Sciatic nerve (tissue), 2 donors: ENCODE data around the gene C7orf57. TPM values are rescaled to one million over a fixed set of nuclear protein-coding genes. Genes with fewer than 3 reads are reported as not detected.
"Not testable (repeated sequence)": the region's sequence is repeated elsewhere in the genome, so short reads cannot be mapped to it uniquely, and the experiment has no call there.

Experiments used
- ATAC-seq: fragments of 200-7000 bp; cut with Tn5 transposase; one replicate; pipeline ENCODE4 v1.9.1; 2020; ENCODE audit warnings: mild to moderate bottlenecking, moderate library complexity
- DNase-seq: peaks from one replicate; pipeline ENCODE4 v3.0.0-alpha.2; 2020; ENCODE audit warnings: low spot score
- intact Hi-C: fragments of 100-400 bp; cut with DNase I; formaldehyde crosslinking; loops from one replicate; pipeline ENCODE4 v1.14.2; 2022
- total RNA-seq: library from RNA; stranded (reverse); fragmentation: NEBNext Ultra II Directional; extraction: Animal tissue kit (Norgen Biotek cat#: 25700); gene quantifications from one replicate; pipeline ENCODE4 v1.2.1, GENCODE V29; 2021
- donor health status: DM: no; HTN: no; CAD: no.
- donor health status: DM: no; HTN: no; CAD: no.

C7orf57 gene
- total RNA-seq: not detected

GRCh38 chr7:48035301-48035966, at the start of gene C7orf57:
TSS of gene C7orf57 (plus strand) at chr7:48035543. CDS start at chr7:48036309, 766 bp downstream.
- DNase-seq: peak; percentile 92

DNA sequence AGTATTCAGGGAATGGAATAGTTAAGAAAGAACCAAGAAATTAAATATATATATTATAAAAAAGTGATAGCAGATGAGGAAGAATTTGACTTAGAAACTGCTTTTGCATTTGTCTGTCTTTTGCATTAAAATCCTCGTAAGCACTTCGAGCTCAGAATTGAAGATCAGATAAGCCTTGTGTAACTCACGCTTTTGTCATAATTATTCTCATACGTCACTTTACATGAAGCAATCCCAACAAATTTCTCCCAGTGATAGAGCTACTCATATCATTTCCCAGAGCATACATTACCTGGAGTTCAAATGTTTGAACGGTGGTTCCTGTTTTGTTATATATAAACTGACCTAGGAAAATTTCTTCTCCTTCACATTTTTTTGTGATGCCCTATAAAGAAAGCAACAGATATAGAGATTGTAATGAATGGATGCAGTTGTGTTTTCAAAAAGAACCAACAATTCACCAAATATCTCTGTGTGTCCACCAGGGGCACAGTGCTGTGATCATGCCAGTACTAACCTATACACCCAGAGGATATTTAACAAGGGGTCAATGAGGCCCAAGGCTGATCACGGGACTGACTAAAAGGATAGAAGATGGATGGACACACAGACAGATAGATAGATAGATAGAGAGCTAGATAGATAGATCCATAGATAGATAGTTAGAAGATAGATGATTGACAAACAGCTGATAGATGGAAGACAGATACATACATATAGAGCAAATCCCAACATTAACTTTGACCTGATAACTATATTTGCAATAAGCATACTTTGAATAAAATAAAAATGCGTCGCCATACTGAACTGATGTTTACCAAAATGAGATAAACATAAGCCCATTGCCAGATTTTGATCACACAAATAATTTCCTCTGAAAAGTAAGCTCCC, 46.6 kb upstream of the C7orf57 start:
- DNase-seq: no peak
- intact Hi-C loops: no loop called here

More at GRCh38 chr7:48035301-48035966, at the start of gene C7orf57:
- ATAC-seq: peak; percentile 99
- intact Hi-C loops: no loop called here

DNA sequence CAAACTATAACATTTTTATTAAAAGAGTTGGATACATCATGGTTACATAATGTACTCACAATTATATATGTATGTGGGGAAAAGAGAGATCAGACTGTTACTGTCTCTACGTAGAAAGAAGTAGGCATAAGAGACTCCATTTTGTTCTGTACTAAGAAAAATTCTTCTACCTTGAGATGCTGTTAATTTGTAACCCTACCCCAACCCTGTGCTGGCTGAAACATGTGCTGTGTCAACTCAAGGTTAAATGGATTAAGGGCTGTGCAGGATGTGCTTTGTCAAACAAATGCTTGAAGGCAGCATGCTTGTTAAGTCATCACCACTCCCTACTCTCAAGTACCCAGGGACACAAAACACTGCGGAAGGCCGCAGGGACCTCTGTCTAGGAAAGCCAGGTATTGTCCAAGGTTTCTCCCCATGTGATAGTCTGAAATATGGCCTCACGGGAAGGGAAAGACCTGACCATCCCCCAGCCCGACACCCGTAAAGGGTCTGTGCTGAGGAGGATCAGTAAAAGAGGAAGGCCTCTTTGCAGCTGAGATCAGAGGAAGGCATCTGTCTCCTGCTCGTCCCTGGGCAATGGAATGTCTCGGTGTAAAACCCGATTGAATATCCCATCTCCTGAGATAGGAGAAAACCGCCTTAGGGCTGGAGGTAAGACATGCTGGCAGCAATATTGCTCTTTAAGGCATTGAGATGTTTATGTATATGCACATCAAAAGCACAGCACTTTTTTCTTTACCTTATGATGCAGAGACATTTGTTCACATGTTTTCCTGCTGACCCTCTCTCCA, 45.5 kb upstream of the C7orf57 start:
- not testable (repeated sequence) for ATAC-seq, DNase-seq
- intact Hi-C loops: loop anchor here (5.0 kb wide), 1 partner anchor 122 kb away; no protein-coding TSS in a partner anchor

More for the DNA sequence above, 46.6 kb upstream of the C7orf57 start:
- ATAC-seq: no peak

GRCh38 chr7:47990592-47990991, 44.8 kb upstream of the C7orf57 start:
- intact Hi-C loops: loop anchor here (5.0 kb wide), 1 partner anchor 122 kb away; no protein-coding TSS in a partner anchor
- ATAC-seq (no peak), DNase-seq (no peak)

DNA sequence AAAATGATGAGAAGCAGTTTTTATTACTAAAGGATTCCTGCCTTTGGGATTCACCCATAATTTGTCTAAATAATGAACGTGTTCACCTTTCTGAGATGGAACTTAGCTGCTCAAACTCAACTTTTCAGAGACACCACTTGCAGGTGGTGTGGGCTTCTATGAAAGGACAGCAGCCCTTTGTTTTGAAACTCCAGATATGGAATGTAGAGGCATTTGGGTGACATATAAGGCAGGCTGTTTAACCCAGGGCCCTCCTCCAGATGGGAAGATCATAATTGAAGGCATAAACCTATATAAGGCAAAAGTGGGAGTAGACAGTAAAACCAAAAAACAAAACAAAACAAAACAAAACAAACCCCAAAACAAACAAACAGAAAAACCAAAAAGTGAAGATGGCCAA, 44.1 kb upstream of the C7orf57 start:
- DNase-seq (no peak), ATAC-seq (no peak)
- intact Hi-C loops: loop anchor here (5.0 kb wide), 1 partner anchor 121 kb away; no protein-coding TSS in a partner anchor

- intact Hi-C loops: loop anchor here (5.0 kb wide), 1 partner anchor 120 kb away; no protein-coding TSS in a partner anchor
- DNase-seq (peak; percentile 90), ATAC-seq (peak; percentile 99)
These were observed 43.5 kb upstream of the C7orf57 start for GRCh38 chr7:47991741-47992311.

DNA sequence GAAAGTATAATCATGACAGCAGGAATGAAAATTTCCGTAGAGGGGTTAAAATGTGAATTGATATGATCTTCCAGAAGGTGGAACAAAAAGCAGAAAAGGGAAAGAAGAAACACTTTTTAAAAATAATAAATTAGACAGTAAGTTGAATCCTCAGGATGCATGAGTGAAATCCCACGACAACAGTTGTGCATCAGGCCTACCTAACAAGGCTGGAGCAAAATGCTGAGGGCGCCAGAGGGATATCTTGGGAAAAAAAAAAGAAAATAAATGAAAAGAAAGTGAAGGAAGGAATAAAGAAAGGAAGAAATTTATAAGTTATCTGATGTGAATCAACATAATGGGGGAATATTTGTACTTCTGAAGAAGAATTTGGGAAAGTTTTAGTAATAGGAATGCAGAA, 42.9 kb upstream of the C7orf57 start:
- intact Hi-C loops: loop anchor here (5.0 kb wide), 1 partner anchor 120 kb away; no protein-coding TSS in a partner anchor
- ATAC-seq (no peak), DNase-seq (no peak)

DNA sequence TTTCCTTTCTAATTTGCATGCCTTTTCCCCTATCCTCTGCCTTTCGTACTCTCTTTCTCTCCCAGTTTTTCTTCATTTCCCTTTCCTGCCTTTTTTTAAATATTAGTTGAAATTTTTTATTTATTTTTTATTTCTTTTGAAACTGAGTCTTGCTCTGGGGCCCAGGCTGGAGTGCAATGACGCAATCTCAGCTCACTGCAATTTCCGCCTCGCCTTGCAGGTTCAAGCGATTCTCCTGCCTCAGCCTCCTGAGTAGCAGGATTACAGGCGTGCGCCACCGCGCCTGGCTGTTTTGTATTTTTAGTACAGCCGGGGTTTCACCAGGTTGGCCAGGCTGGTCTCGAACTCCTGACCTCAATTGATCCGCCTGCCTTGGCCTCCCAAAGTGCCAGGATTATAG, 35.9 kb upstream of the C7orf57 start:
- ATAC-seq: no peak
- intact Hi-C loops: no loop called here
- no peak for DNase-seq

DNA sequence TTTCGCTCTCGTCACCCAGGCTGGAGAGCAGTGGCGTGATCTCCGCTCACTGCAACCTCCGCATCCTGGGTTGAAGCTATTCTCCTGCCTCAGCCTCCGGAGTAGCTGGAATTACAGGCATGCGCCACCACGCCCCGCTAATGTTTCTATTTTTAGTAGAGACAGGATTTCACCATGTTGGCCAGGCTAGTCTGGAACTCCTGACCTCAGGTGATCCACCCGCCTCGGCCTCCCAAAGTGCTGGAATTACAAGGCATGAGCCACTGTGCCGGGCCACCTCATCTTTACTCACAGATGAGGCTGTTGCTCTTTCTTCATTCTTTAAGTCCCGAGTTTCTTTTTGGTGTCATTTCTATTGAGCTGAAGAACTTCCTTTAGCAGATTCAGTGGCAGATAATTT, 35.2 kb upstream of the C7orf57 start:
- intact Hi-C loops, DNase-seq, ATAC-seq: not testable (repeated sequence)

DNA sequence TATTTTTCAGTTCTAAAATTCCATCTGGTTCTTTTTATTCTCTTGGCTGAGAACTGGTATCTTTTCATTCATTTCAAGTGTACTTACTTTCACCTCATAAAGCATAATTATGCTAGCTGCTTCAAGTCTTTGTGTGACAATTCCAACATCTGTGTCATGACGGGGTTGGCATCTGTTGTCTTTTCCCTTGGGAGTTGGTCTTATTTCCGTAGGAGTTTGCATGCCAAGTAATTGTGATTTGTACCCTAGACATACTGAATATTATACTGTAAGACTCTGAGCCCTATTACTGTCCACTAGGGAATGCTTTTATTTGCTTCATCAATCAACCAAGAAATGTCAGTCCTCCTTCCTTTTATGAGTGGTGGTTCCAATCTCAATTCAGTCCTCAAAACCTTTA, 31.3 kb upstream of the C7orf57 start:
- no peak for DNase-seq

GRCh38 chr7:48004638-48005037, 30.7 kb upstream of the C7orf57 start:
- ATAC-seq (no peak), DNase-seq (no peak)
- intact Hi-C loops: no loop called here

More for the DNA sequence above, 31.3 kb upstream of the C7orf57 start:
- intact Hi-C loops: no loop called here
- no peak for ATAC-seq

DNA sequence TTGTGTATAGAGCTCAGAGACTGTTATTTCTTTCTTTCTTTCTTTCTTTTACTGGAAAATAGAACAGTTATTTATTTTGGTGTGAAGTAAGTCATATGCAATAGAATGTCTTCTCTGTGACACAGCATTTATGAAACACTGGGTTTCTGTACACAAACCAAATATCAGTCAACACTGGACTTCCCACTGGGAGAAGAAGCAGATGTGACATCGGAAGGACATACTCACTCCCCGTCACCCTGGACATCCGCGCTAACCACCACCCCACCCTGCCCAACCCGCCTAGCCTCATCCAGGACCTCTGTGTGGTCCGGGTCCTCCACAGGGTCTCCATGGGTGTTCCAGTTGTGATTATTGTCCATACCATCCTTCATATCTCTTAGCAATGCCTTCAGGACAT, 28.5 kb upstream of the C7orf57 start:
- intact Hi-C loops: no loop called here
- no peak for ATAC-seq

DNA sequence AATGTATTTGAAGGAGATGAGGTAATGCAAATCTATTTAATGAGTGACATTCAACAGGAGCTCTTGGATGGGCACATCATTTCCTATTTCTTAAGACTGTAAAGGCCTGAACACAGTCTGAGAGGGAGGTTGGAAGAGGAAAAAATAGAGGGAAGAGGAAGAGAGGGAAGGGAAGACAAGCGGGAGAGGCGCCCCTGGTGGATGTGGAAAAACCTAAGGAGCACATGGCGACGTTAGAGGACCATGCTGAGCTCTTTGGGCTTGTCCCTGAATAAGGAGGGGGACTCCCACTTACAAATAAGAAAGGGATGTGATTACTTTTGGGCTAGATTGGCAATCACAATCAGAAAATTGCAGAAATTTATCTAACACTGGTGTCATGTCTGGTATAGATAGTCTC, 26.1 kb upstream of the C7orf57 start:
- ATAC-seq (no peak), DNase-seq (no peak)
- intact Hi-C loops: no loop called here

More for the DNA sequence above, 28.5 kb upstream of the C7orf57 start:
- no peak for DNase-seq

GRCh38 chr7:48009954-48010353, 25.4 kb upstream of the C7orf57 start:
- no peak for ATAC-seq
- intact Hi-C loops: loop anchor here (5.0 kb wide), 1 partner anchor 722 kb away; no protein-coding TSS in a partner anchor
- DNase-seq: no peak

DNA sequence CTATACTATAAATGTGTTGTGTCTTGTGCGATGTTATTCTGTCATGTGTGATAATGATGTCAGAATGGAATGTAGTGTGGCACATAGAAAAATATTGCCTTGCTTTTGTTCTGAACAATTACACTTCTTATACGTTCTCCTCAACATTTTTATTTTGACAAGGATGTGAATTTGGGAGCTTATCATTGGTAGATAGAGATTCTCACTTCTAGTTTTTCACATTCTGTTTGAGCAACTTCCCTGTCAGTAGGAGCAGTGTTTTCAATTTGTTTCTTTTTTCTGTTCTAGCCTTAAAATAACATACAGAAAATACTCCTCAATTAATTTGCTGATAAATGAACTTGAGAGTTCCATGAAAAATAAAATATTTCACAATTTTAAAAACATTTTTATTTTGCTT, 24.0 kb upstream of the C7orf57 start:
- intact Hi-C loops: loop anchor here (5.0 kb wide), 1 partner anchor 721 kb away; no protein-coding TSS in a partner anchor
- DNase-seq (no peak), ATAC-seq (no peak)

- intact Hi-C loops: loop anchor here (5.0 kb wide), 1 partner anchor 720 kb away; no protein-coding TSS in a partner anchor
- DNase-seq (no peak), ATAC-seq (no peak)
These were observed 23.4 kb upstream of the C7orf57 start for GRCh38 chr7:48011951-48012350.

- intact Hi-C loops: no loop called here
- DNase-seq (no peak), ATAC-seq (no peak)
These were observed 18.7 kb upstream of the C7orf57 start for GRCh38 chr7:48016641-48017040.

- DNase-seq (no peak), ATAC-seq (no peak)
- intact Hi-C loops: no loop called here
These were observed 17.7 kb upstream of the C7orf57 start for GRCh38 chr7:48017674-48018073.
